HG03175 (cell line): ENCODE measurements around the gene DNAJC9.
"Not testable (repeated sequence)": the region's sequence is repeated elsewhere in the genome, so short reads cannot be mapped to it uniquely, and the experiment has no call there.

Source experiments
- ATAC-seq: cut with Tn5 transposase; IDR thresholded peaks from one replicate; pipeline ENCODE4 v1.9.1; 2021; ENCODE audit warnings: mild to moderate bottlenecking, moderate library complexity; ENCODE audit not compliant: unreplicated experiment

Gene DNAJC9, protein sequence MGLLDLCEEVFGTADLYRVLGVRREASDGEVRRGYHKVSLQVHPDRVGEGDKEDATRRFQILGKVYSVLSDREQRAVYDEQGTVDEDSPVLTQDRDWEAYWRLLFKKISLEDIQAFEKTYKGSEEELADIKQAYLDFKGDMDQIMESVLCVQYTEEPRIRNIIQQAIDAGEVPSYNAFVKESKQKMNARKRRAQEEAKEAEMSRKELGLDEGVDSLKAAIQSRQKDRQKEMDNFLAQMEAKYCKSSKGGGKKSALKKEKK

DNA sequence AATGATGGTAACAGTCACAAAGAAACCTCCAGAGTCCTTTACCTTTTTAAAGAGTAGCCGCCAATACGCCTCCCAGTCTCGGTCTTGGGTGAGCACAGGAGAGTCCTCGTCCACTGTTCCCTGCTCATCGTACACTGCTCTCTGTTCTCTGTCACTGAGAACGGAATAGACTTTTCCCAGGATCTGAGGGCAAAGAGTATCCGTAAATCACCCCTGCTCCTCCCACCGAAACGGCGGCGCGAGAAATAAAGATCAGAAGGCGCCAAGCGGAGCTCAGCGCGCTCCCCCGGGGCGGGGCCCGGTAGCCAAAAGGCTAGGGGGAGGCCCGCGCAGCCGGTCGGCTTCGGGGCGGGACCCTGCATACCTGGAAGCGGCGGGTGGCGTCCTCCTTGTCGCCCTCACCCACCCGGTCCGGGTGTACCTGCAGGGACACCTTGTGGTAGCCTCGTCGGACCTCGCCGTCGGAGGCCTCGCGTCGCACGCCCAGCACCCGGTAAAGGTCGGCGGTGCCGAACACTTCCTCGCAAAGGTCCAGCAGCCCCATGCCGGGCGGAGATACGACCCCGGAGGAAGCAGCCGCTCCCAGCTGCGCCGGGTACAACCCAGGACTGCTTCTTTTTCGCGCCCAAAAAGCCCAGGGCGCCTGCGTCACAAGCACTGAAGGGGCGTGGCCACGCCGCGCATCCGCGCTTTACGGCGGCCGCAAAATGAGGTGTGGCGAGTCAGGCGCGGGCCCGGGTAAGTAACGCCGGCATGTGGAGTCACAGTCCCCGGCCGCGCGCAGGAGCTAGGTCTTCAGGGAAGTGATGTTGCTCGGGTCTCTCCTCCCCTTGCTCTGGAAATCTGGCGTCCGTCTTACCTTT is at the start of gene DNAJC9:
TSS of gene DNAJC9 (minus strand) at position 610 of the 863 bp plus-strand sequence. CDS start at position 544, 66 bp downstream.
- ATAC-seq, result peak; percentile 83

DNA sequence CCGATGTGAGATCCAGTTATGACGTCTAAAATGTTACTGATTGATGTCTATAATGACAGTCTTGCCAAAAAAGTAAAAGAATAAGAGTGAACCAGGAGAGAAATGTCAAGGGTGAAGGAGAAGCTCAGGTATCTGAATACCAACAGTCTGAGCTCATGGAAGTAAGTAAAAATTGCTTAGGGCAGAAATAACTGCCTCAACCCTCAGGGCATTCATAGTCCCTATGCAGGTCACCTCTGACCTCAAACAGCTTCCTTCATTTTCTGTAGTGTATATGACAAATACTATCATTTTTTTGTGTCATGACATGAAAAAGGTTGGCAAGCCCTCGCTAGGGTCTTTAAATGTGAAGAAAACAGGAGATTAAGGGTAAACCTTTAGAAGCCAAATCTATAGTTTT is 46.4 kb upstream of the DNAJC9 start:
- ATAC-seq, result no peak

DNA sequence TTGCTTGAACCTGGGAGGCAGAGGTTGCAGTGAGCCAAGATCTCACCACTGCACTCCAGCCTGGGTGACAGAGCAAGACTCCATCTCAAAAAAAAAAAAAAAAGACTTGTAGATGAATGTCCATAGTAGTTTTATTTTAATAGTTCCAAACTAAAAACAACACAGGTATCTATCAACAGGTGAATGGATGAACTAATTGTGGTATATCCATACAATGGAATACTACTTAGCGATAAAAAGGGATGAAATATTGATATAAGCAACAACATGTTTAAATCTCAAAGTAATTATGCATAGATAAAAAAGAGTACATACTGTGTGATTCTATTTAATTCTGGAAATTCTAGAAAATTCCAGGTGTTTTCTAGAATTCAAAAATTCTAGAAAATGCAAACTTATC is 42.9 kb upstream of the DNAJC9 start:
- ATAC-seq, result no peak

DNA sequence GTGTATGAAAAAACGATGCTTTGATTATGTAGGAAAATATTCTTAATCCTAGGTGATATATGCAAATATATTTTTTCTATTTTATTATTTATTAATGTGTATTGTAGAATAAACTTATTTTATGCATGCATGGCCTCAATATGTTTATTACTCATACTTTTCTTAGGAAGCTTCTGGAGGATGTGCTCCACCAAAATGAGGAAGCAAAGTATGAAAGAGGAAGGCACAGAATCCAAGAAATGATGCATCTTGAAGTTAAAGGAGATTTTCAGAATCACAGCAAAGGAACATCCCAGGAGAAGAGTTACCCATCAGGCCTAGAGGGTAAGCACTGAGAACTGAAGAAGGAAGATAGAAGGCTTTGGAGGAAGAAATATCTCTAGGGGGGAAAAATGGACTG is 40.4 kb upstream of the DNAJC9 start:
- ATAC-seq, result no peak

DNA sequence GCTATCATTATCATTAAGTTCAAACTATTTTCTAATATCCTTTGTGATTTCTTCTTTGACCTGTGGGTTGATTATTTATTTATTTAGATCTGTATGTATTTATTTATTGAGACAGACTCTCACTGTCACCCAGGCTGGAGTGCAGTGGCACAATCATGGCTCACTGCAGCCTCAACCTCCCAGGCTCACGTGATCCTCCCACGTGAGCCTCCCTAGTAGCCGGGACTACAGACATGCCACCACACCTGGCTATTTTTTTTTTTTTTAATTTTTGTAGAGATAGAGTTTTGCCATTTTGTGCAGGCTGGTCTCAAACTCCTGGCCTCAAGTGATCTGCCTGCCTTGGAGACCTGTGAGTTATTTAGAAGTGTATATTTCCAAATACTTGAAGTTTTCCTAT is 34.0 kb upstream of the DNAJC9 start:
- ATAC-seq, result no peak

DNA sequence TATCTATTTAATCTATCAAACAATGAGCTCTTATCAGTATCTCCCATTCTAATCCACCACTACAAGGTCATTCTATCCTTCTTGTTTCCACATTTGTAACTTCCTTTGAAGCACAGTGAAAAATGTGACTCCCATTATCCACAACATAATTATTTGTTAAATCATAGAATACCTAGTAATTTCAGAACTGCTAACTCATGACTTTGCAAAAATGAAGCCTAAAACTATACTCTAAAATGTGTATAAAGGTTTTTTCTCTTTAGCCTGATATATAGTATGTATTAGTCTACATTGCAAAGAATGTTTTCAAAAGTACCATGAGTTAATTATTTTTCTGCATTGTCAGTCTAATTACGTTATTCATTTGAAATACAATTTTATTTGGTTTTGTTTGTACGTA is 17.4 kb upstream of the DNAJC9 start:
- ATAC-seq, result no peak

DNA sequence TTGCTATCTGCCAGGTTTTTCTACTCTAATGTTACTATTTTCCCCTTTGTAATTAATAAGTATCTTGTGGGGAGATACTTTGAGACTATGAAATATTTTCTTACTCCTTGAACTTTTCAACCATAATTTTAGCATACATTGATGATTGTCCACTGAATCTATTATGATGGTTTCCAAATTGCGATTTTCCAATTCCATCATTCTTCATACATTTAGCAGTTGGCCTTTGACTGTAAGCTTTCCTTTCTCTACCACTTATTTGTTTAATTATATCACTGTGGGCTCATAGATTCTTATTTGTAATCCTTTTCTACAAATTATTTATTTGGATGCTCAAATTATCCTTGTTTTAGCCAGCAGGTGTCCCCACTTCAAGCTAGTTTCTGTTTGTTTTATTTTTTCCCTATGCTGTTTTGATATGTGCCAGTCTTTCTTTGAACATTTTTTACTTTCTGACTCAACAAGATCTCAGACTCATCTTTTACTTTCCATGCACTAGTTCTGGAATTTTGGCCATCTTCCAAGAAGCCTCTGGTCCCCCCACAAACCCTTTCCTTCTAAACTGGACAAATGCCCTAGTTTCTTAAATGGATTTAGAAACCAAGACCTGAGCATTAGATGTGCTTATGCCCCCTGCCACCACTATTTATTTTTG is 16.8 kb upstream of the DNAJC9 start:
- ATAC-seq, result no peak

DNA sequence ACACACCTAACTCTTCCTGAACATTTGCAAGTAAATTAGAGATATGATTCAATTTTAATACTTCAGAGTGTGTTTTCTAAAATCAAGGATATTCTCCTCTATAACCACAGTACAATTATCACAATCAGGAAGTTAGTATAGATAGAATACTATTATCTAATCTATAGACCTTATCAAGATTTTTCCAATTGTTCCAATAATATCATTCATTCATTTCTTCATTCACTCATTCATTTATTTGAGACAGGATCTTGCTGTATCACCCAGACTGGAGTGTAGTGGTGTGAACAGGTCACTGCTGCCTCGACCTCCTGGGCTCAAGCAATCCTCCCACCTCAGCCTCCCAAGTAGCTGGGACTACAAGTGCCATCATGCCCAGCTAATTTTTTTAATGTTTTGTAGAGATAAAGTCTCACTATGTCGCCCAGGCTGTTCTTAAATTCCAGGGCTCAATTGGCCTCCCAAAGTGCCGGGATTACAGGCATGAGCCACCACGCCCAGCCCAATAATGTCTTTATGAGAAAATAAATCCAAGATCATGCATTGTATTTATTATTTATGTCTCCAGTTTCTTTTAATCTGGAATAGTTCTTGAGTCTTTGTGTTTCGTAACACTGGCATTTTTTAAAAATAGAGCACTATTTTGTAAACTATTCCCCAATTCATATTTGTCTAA is 16.0 kb upstream of the DNAJC9 start:
- ATAC-seq, result no peak

DNA sequence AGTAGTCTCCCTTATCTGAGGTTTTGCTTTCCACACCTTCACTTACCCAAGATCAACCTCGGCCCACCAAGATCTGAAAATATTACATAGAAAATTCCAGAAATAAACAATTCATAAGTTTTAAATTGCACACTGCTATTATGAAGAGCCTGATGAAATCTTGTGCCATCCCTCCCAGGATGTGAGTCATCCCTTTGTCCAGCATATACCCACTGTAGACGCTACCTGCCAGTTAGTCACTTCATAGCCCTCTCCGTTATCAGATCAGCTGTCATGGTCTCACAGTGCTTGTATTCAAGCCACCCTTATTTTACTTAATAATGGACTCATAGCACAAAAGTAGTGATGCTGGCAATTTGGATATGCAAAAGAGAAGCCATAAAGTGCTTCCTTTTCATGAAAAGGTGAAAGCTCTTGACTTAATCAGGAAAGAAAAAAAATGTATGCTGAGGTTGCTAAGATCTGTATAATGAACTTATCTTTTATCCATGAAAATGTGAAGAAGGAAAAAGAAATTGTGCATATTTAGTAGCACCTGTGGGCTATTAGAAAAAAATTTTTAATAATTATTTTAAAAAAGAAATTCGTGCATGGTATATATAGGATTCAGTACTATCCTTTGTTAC is 15.2 kb upstream of the DNAJC9 start:
- ATAC-seq, result no peak

DNA sequence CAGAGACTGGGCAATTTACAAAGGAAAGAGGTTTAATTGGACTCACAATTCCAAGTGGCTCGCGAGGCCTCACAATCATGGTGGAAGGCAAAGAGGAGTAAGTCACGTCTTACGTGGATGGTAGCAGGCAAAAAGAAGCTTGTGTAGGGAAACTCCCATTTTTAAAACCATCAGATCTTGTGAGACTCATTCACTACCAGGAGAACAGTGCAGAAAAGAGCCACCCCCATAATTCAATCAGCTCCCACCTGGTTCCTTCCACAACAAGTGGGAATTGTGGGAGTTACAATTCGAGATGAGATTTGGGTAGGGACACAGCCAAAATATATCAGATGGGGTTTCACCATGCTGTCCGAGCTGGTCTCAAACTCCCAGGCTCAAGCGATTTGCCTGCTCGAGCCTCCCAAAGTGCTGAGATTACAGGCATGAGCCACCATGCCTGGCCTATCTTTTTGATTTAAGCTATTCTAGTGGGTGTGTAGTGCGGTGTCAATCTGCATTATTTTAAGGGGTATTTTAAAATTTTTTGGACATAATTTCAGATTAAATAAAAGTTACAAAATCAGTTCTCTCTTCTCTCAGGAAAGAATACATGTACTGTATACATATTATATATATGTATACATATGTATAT is 14.4 kb upstream of the DNAJC9 start:
- no peak for ATAC-seq

DNA sequence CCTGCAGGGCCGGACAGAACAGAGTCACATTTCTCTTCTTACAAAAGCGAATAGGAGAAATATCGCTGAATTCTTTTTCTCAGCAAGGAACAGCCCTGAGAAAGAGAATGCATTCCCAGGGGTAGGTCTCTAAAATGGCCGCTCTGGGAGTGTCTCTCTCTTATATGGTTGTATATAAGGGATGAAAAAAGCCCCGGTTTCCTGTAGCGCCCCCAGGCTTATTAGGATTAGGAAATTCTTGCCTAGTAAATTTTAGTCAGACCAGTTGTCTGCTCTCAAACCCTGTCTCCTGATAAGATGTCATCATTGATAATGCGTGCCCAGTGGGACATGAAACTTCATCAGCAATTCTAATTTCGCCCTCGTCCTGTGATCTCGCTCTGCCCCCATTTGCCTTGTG is 11.6 kb upstream of the DNAJC9 start:
- ATAC-seq, result not testable (repeated sequence)

DNA sequence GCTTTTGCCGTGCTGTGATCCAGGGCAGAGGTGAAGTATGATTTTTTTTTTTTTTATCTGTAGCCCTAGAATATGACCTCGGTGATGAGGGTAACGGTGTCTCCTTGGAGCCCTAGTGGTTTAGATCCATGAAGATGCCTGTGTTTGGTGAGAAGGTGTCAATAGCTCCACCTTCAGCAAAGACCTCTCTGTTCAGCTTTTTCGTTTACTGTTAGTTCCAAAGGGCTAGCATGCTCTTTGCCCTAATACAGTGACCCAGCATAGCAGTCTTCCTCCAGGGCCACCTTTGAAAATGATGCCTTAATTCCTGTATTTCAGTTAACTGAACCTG is 6.1 kb upstream of the DNAJC9 start:
- ATAC-seq, result no peak

DNA sequence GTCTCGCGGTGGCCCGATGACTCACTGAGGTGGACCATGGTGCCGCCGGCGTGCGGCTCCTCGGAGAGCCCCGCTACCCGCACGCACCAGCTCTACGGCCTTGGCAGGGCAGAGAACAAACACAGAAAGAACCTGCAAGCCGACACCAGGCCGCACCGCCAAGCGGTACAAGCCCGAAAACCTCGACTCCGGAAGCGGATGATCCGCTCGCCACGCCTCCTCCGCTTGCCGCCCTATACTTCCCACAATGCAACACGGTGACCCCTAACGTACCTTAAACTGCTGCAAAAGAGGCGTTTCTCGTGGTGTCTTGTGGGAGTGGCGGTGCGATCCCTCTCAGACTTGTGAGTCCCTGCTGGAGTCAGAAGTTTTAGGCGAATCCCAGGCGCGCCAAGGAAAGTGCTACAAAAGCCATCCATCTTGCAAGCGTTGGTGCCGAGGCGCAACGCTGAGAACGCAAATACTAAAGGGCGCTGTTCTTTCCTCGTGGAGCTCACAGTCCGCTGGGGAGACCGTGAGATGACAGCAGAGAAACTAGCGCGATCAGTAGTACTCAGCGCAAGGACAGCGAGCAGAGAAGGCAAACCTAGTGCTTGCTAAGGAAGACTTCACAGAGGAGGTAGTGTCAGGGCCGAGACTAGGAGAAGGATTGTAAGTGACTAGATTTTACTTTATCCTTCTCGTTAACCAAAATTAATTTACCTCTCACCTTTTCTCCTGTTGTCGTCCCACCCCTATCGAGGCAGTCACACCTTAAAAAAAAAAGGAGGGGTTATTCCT is 5.6 kb upstream of the DNAJC9 start, which contains the start of gene MRPS16:
TSS of gene MRPS16 (minus strand) at position 200 of the 780 bp plus-strand sequence. CDS start at position 38, 162 bp downstream.
- ATAC-seq, result peak; percentile 84

DNA sequence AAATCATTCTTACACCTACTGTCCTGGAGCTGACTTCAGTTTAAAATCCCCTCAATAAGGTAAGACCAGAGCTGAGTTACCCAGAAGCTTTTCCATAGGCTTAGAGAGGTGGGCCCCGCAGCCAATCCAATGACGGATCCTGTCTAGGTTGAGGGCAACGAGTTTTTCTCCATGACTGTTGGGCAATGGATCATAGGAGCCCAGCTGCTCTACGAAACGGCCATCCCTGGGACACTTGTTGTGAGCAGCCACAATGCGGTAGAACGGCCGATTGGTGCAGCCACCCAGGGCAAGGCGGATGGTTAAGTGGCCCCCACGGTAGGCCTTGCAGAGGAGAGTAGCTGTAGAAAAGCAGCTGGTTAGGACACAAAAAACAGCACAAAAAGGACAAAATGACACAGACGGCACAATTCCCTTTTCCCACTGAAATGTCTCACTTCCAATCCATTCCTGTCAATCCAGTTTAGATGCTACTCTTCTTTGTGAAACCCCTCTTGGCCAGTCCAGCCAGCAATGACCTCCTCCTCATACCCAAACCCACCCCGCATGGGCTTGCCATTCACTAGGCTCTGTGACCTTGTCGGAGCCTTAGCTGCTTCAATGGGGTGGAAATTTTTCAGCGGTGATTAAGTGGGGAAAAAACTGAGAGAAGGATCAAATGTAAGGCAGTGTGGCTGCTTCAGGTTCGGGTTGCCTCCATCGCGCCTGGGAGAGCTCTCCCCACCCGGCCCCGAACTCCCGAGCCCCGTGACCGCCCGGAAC is 4.8 kb upstream of the DNAJC9 start:
- no peak for ATAC-seq

DNA sequence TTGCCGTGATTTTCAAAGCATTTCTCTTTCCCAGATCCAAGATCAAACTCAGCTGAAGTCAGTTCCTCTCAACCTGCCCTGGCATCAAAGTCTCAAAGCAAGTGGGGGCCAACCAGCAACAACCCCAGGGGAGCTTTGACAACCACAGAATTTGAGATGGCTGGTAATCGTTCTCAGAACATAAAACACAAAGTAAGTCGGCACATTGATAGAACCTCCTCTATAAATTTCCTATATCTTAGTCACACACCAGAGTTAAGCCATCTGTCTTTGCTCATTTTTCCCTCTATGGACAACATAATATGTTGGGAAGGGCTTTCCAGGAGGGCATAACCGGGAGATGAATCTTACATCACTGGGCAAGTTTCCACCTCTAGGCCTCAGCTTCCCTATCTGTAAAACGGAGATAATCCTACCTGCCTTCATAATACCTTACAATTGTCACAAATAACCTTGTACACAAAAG is 1.2 kb upstream of the DNAJC9 start:
- ATAC-seq, result no peak

DNA sequence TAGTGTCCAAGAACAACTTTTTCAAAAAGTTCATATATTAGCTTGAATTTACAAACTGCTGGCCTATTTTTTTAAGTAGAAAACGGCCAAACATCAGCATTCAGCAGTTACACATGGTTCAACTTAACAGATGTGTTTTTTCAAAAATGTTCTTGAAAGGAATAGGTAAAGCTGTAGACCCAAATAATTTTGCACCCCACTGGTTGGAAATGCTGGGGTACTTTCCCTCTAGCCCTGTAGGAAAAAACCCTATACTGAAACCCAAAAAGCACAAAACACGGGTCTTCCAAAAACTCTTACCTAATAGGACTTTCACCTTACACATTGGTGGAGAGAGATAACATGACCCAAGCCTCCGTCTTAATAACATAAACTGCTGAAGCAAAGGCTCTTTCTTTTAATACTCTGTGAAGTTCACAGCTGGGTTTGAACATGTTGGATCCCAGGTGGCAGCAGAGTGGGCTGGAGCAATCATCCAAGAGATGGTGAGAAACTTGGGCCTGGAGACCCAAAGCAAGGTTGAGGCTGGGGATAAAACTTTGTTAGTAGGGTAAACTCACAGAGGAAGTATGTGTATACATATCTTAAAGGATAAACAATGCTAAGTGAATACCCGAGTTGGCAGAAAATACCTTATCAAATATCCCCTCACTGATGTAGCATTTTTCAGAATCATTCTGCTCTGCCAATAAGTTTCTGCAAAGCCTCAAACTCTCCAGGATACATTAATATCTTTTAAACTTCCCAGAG is 629 bp upstream of the DNAJC9 start:
- no peak for ATAC-seq

DNA sequence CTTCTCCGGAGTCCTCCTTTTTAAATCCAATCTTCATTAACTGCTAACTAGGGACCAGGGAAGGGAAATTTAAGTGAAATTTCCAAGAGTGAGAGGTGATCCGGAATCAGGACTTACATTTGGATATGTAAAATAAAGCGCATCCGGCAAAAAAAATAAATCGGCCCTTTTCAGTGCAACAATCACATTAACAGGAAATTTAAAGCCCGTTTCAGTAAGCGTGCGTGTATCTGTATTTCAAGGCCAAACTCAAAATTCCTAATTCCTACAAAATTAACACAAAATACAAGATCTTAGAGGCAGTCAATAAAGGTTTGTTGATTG is 771 bp downstream of the DNAJC9 start:
- no peak for ATAC-seq

DNA sequence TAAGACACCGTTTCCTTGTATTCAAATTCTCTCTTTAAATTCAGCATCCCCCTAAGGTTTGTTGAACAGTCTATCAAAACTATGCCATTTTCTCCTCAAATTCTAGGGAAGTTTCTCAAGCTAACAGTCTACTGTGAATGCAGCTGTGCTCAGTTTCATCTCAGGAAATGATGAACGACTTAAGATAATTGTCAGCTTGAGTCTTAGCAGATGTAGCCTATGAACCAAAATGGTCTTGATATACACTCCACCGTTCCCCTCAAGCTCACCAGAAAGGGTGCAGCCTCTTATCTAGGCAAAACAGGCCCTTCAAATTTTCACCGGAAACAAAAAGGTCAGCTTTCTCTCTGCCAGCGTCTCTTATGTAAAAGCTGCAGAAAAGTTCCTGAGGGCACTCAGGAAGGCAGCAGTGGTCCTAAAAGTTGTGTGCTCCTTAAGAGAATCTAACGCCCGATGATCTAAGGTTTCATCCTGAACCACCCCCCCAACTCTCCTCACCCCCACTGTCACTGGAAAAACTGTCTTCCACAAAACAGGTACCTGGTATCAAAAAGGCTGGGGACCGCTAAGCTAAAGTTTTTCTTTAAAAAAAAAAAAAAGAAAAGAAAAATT is 2.1 kb downstream of the DNAJC9 start:
- ATAC-seq, result no peak
